ENCODE data around the gene MAPK8. TPM values are rescaled to one million over a fixed set of nuclear protein-coding genes. Genes with fewer than 3 reads are reported as not detected.

MAPK8 gene
- total RNA-seq, 1 donor from 2014 or later: 56.6 TPM

GRCh38 chr10:48472501-48473069 is 166.1 kb downstream of the MAPK8 start:
- Mint-ChIP-seq H3K27ac (ENCODE audit: unreplicated experiment) (no peak overlapping the region), H3K36me3 (ENCODE audit: low read depth) (no peaks in the 10 kb centered on the region), H3K9me3 (no peaks in the 10 kb centered on the region), H3K27me3 (ENCODE audit: low read depth) (no peaks in the 10 kb centered on the region), H3K4me3 (no peak overlapping the region), H3K4me1 (peaks cover 17% of the 10 kb centered on the region)
- TF ChIP-seq CTCF (conservative IDR thresholded peaks at IDR 0.05): no peak
- no peak for DNase-seq (ENCODE audit: low read depth, low spot score)

- H3K4me3 Mint-ChIP-seq: no peak overlapping the region
- no peak for TF ChIP-seq CTCF (conservative IDR thresholded peaks at IDR 0.05)
- H3K27ac Mint-ChIP-seq (ENCODE audit: unreplicated experiment): no peak overlapping the region
- H3K36me3 Mint-ChIP-seq (ENCODE audit: low read depth): no peaks in the 10 kb centered on the region
- no peak for DNase-seq (ENCODE audit: low read depth, low spot score)
- no peaks in the 10 kb centered on the region for H3K9me3 Mint-ChIP-seq
- H3K27me3 Mint-ChIP-seq (ENCODE audit: low read depth): no peaks in the 10 kb centered on the region
- peaks cover 13% of the 10 kb centered on the region for H3K4me1 Mint-ChIP-seq
Measured at GRCh38 chr10:48473704-48474103, 167.2 kb downstream of the MAPK8 start.

- H3K9me3 Mint-ChIP-seq: no peaks in the 10 kb centered on the region
- H3K4me3 Mint-ChIP-seq: no peak overlapping the region
- peaks cover 8% of the 10 kb centered on the region for H3K4me1 Mint-ChIP-seq
- no peaks in the 10 kb centered on the region for H3K36me3 Mint-ChIP-seq (ENCODE audit: low read depth)
- H3K27ac Mint-ChIP-seq (ENCODE audit: unreplicated experiment): no peak overlapping the region
- no peak for TF ChIP-seq CTCF (conservative IDR thresholded peaks at IDR 0.05)
- no peak for DNase-seq (ENCODE audit: low read depth, low spot score)
- no peaks in the 10 kb centered on the region for H3K27me3 Mint-ChIP-seq (ENCODE audit: low read depth)
Measured at GRCh38 chr10:48474765-48475365, 168.4 kb downstream of the MAPK8 start.

GRCh38 chr10:48475943-48476278 is 169.4 kb downstream of the MAPK8 start:
- Mint-ChIP-seq H3K4me3 (no peak overlapping the region), H3K27ac (ENCODE audit: unreplicated experiment) (no peak overlapping the region), H3K9me3 (no peaks in the 10 kb centered on the region), H3K36me3 (ENCODE audit: low read depth) (no peaks in the 10 kb centered on the region), H3K4me1 (no peaks in the 10 kb centered on the region), H3K27me3 (ENCODE audit: low read depth) (no peaks in the 10 kb centered on the region)
- DNase-seq (ENCODE audit: low read depth, low spot score): no peak
- no peak for TF ChIP-seq CTCF (conservative IDR thresholded peaks at IDR 0.05)

GRCh38 chr10:48476279-48476982 is 170.0 kb downstream of the MAPK8 start:
- no peaks in the 10 kb centered on the region for H3K27me3 Mint-ChIP-seq (ENCODE audit: low read depth)
- no peaks in the 10 kb centered on the region for H3K4me1 Mint-ChIP-seq
- H3K36me3 Mint-ChIP-seq (ENCODE audit: low read depth): no peaks in the 10 kb centered on the region
- no peak for DNase-seq (ENCODE audit: low read depth, low spot score)
- TF ChIP-seq CTCF (conservative IDR thresholded peaks at IDR 0.05): no peak
- H3K9me3 Mint-ChIP-seq: no peaks in the 10 kb centered on the region
- H3K4me3 Mint-ChIP-seq: no peak overlapping the region
- no peak overlapping the region for H3K27ac Mint-ChIP-seq (ENCODE audit: unreplicated experiment)

All from neural crest cell (in vitro differentiated cells).